Measurements from ENCODE around the gene ACE2. TPM values are rescaled to one million over a fixed set of nuclear protein-coding genes. Genes with fewer than 3 reads are reported as not detected.

Gene ACE2
- total and polyA plus RNA-seq, 2 of the 8 experiments (the other 6 are each of a cell fraction or from before 2014, with no cell fraction given), result 0.06 TPM; not detected in 1

DNA sequence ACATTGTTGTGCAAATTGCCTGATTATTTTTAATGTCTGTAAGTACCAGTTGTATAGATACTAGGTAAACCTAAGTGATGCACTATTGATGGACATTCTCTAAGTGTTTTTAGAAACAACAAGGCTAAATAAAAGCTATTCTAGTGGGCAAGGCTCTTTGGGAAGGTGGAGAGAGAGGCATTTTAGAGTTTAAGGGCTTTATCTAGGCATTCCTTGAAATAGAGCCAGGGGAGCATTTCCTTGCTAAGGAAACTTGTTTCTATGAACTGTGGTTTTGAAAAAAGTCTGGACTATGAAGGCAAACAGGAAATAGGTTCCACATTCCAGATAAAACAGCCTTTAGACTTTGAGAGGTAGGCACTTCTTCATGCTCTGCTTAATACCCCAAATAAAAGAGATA, 76.3 kb downstream of the ACE2 start:
- FAIRE-seq (no peak), DNase-seq (ENCODE audit: low read depth in 1 of 2, low spot score in 2 of 2) (no peak)
- Histone ChIP-seq H2BK20ac (ENCODE audit: low read length) (no peak overlapping the region), H2AK5ac (ENCODE audit: low read depth, low read length) (no peak overlapping the region), H3K4me2 (ENCODE audit: insufficient read depth in 1 of 2, low read depth in 2 of 2, low read length in 2 of 2) (no peak overlapping the region), H2BK5ac (ENCODE audit: low read depth, low read length) (no peak overlapping the region), H2AFZ (ENCODE audit: low read length) (no peak overlapping the region), H3K18ac (ENCODE audit: extremely low read depth, low read length) (no peak overlapping the region), H4K20me1 (replicated peaks in 1 of 2; ENCODE audit: control insufficient read depth in 1 of 2, insufficient read depth in 2 of 2, low read length in 2 of 2) (no peaks in the 10 kb centered on the region), H3K79me1 (ENCODE audit: low read depth, low read length) (no peaks in the 10 kb centered on the region), H2BK15ac (ENCODE audit: low read length) (no peak overlapping the region), H3K27me3 (replicated peaks in 1 of 4; ENCODE audit: control insufficient read depth in 3 of 4, extremely low read depth in 1 of 4, insufficient read depth in 3 of 4, low read length in 3 of 4) (no peaks in the 10 kb centered on the region), H4K91ac (replicated peaks; ENCODE audit: insufficient read length, low read length) (no peak overlapping the region), H3K4me3 (ENCODE audit: extremely low read depth in 1 of 4, insufficient read depth in 2 of 4, low read depth in 3 of 4, low read length in 4 of 4) (no peak overlapping the region), H3K56ac (replicated peaks; ENCODE audit: insufficient read length, low read depth, low read length) (no peak overlapping the region), H4K5ac (ENCODE audit: insufficient read length, low read depth, low read length) (no peak overlapping the region), H3K9ac (replicated peaks in 1 of 4; ENCODE audit: extremely low read depth in 1 of 4, low read depth in 3 of 4, low read length in 3 of 4) (no peak overlapping the region), H3K27ac (ENCODE audit: low read depth, low read length) (no peak overlapping the region), H3K23ac (ENCODE audit: insufficient read length) (no peak overlapping the region), H3K23me2 (ENCODE audit: low read depth, low read length) (no peaks in the 10 kb centered on the region), H3K9me3 (ENCODE audit: insufficient read depth in 2 of 2, low read depth in 1 of 2, low read length in 1 of 2) (no peaks in the 10 kb centered on the region), H4K8ac (ENCODE audit: extremely low read depth, insufficient read depth, low read length) (no peak overlapping the region), H2BK12ac (ENCODE audit: low read depth, low read length) (no peak overlapping the region), H3K79me2 (ENCODE audit: control insufficient read depth in 1 of 2, insufficient read depth in 2 of 2, low read length in 2 of 2) (no peaks in the 10 kb centered on the region), H3K4ac (replicated peaks; ENCODE audit: insufficient read length, low read depth, low read length) (no peak overlapping the region), H3K14ac (ENCODE audit: insufficient read length) (no peak overlapping the region), H2BK120ac (replicated peaks; ENCODE audit: low read depth, low read length) (no peak overlapping the region), H3K36me3 (ENCODE audit: control insufficient read depth in 2 of 4, insufficient read depth in 4 of 4, low read length in 3 of 4) (no peaks in the 10 kb centered on the region), H3K4me1 (replicated peaks in 1 of 4; ENCODE audit: control insufficient read depth in 3 of 4, insufficient read depth in 4 of 4, low read length in 3 of 4) (no peaks in the 10 kb centered on the region)
- CTCF ChIA-PET (ENCODE audit: partially characterized antibody), result no interaction called here
- POLR2A ChIA-PET (ENCODE audit: partially characterized antibody), result no interaction called here
- TF ChIP-seq, protein P1, sequence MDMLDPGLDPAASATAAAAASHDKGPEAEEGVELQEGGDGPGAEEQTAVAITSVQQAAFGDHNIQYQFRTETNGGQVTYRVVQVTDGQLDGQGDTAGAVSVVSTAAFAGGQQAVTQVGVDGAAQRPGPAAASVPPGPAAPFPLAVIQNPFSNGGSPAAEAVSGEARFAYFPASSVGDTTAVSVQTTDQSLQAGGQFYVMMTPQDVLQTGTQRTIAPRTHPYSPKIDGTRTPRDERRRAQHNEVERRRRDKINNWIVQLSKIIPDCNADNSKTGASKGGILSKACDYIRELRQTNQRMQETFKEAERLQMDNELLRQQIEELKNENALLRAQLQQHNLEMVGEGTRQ (IDR thresholded peaks at IDR 0.05; ENCODE audit: low read length), result no peak
- no peak for TF ChIP-seq RNF2 (IDR thresholded peaks at IDR 0.05; ENCODE audit: borderline replicate concordance, low read depth, low read length, missing control alignments, poor library complexity, severe bottlenecking)
